ENCODE results near the gene OR2T35. TPM values are rescaled to one million over a fixed set of nuclear protein-coding genes. Genes with fewer than 3 reads are reported as not detected.

Gene OR2T35
- total RNA-seq, 1 experiment from 2014 or later = not detected

DNA sequence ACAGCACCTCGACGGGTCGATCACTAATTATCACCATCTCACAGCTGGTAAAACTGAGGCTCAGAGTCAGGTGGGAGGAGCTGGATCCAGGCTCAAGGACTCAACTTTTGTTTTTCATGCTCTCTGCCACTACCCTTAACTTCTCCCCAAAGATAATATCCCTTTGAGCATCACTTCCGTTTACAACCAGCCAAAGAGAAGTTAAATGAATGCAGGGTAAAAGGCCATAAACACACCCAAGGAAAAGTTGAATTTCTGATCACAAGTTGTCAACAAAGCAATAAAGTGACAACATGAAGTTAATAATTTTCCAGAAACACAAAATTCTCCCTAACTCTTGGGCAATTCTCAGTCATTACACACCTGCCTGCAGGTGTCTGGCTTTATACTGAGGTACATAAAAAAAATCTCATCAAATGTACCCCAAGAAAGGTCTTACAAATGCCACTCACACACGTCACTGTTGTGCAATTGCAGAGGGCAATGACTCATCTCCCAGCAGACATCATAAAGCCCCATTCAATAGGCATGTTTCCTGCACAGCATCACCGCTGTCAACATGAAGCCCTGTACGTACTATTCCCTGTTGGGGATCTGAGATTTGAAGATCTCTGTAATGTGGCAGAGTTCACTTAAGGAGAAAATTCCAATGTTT lies 13.6 kb downstream of the OR2T35 start:
- Histone ChIP-seq H3K9me2 (ENCODE audit: insufficient read depth) (no peaks in the 10 kb centered on the region), H3K36me3 (ENCODE audit: control insufficient read depth in 1 of 2, insufficient read depth in 2 of 2, low read length in 2 of 2) (no peaks in the 10 kb centered on the region), H3K4me2 (ENCODE audit: low read length) (no peak overlapping the region), H4K20me1 (ENCODE audit: insufficient read depth) (no peaks in the 10 kb centered on the region), H3K4me1 (ENCODE audit: control insufficient read depth in 1 of 2, insufficient read depth in 2 of 2, low read length in 2 of 2) (no peaks in the 10 kb centered on the region), H3K79me2 (ENCODE audit: insufficient read depth, low read length) (no peaks in the 10 kb centered on the region), H3K9me3 (ENCODE audit: control insufficient read depth in 1 of 2, insufficient read depth in 1 of 2, low read depth in 1 of 2, low read length in 2 of 2) (no peaks in the 10 kb centered on the region), H3K27me3 (ENCODE audit: insufficient read depth, low read length) (no peaks in the 10 kb centered on the region), H3K9ac (ENCODE audit: low read length) (no peak overlapping the region), H2AFZ (ENCODE audit: low read depth, low read length, poor library complexity, severe bottlenecking) (no peak overlapping the region), H3K4me3 (replicated peaks in 1 of 2; ENCODE audit: low read depth in 1 of 2, low read length in 2 of 2) (no peak overlapping the region), H3K27ac (ENCODE audit: low read depth, low read length) (no peak overlapping the region)
- BruUV-seq (replicated peaks) = no TSS peak
- TF ChIP-seq, protein P1, sequence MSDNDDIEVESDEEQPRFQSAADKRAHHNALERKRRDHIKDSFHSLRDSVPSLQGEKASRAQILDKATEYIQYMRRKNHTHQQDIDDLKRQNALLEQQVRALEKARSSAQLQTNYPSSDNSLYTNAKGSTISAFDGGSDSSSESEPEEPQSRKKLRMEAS (IDR thresholded peaks at IDR 0.05) = no peak
- TF ChIP-seq POLR2AphosphoS5 (IDR thresholded peaks at IDR 0.05; ENCODE audit: low read depth, low read length) = no peak
- intact Hi-C loops (cut with micrococcal nuclease) = loop anchor here (5.0 kb wide), 1 partner anchor 174 kb away; no protein-coding TSS in a partner anchor
- CTCF ChIA-PET = no interaction called here
- DNase-seq (ENCODE audit: low read depth, low spot score) (no peak), ATAC-seq (no peak)
- RAD21 ChIA-PET (ENCODE audit: low non-redundant PET in 1 of 2, low total read pairs in 2 of 2, uncharacterized antibody in 2 of 2, unreplicated experiment in 2 of 2) = no interaction called here
- POLR2A ChIA-PET = no interaction called here

DNA sequence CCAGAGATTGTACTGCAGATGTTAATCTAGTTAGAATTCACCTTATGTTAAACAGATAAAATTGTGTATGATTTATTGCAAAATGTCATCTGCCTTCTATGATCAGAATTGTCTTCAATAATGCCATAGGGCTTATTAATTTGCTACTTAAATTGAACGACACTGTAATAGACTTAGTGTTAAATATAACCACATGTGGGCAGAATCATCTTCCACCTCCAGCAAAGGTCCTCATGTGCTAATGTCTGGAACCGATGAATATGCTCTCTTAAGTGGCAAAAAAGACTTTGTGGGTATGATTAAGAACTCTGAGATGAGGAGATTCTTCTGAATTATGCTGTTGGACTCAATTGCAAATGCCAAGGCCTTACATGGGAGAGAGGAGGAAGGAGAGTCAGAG lies 14.5 kb downstream of the OR2T35 start:
- intact Hi-C loops (cut with micrococcal nuclease) = loop anchor here (5.0 kb wide), 1 partner anchor 173 kb away; no protein-coding TSS in a partner anchor
- TF ChIP-seq EZH2 (IDR thresholded peaks at IDR 0.05) (no peak), TCF7L2 (IDR thresholded peaks at IDR 0.05; ENCODE audit: borderline replicate concordance, extremely low read depth, insufficient read depth, insufficient read length) (no peak), ELF1 (IDR thresholded peaks at IDR 0.05; ENCODE audit: borderline replicate concordance, low read depth) (no peak), EGR1 (IDR thresholded peaks at IDR 0.05; ENCODE audit: low read depth) (no peak), ZFX (IDR thresholded peaks at IDR 0.05) (no peak)
- TF ChIP-seq, protein P2, sequence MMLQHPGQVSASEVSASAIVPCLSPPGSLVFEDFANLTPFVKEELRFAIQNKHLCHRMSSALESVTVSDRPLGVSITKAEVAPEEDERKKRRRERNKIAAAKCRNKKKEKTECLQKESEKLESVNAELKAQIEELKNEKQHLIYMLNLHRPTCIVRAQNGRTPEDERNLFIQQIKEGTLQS (IDR thresholded peaks at IDR 0.05) = no peak
- CTCF ChIA-PET = no interaction called here

More for the DNA sequence above, 14.5 kb downstream of the OR2T35 start:
- Histone ChIP-seq H3K27ac (ENCODE audit: low read depth, low read length) (no peak overlapping the region), H3K9ac (ENCODE audit: low read length) (no peak overlapping the region), H3K27me3 (ENCODE audit: insufficient read depth, low read length) (no peaks in the 10 kb centered on the region), H3K4me2 (ENCODE audit: low read length) (no peak overlapping the region), H4K20me1 (ENCODE audit: insufficient read depth) (no peaks in the 10 kb centered on the region), H3K36me3 (ENCODE audit: control insufficient read depth in 1 of 2, insufficient read depth in 2 of 2, low read length in 2 of 2) (no peaks in the 10 kb centered on the region), H3K9me2 (ENCODE audit: insufficient read depth) (no peaks in the 10 kb centered on the region), H3K4me3 (replicated peaks in 1 of 2; ENCODE audit: low read depth in 1 of 2, low read length in 2 of 2) (no peak overlapping the region), H2AFZ (ENCODE audit: low read depth, low read length, poor library complexity, severe bottlenecking) (no peak overlapping the region), H3K4me1 (ENCODE audit: control insufficient read depth in 1 of 2, insufficient read depth in 2 of 2, low read length in 2 of 2) (no peaks in the 10 kb centered on the region), H3K9me3 (ENCODE audit: control insufficient read depth in 1 of 2, insufficient read depth in 1 of 2, low read depth in 1 of 2, low read length in 2 of 2) (no peaks in the 10 kb centered on the region), H3K79me2 (ENCODE audit: insufficient read depth, low read length) (no peaks in the 10 kb centered on the region)
- POLR2A ChIA-PET = no interaction called here
- no peak for DNase-seq (ENCODE audit: low read depth, low spot score)
- ATAC-seq = no peak
- RAD21 ChIA-PET (ENCODE audit: low non-redundant PET in 1 of 2, low total read pairs in 2 of 2, uncharacterized antibody in 2 of 2, unreplicated experiment in 2 of 2) = no interaction called here
- BruUV-seq (replicated peaks) = no TSS peak
